Ishikawa (cell line): ENCODE results near the gene OPCML.

Source experiments
- CEBPB ChIP-seq: IDR thresholded peaks from 2 replicates; pipeline ENCODE4 v1.6.1; 2012
- CREB1 ChIP-seq: IDR thresholded peaks from 2 replicates; pipeline ENCODE4 v1.6.1; 2012; ENCODE audit warnings: low read depth
- EGR1 ChIP-seq: IDR thresholded peaks from 2 replicates; pipeline ENCODE4 v1.6.1; 2012
- EP300 ChIP-seq: IDR thresholded peaks from 2 replicates; pipeline ENCODE4 v1.6.1; 2012; ENCODE audit warnings: borderline replicate concordance
- FOXM1 ChIP-seq: IDR thresholded peaks from 2 replicates; pipeline ENCODE4 v1.6.1; 2012; ENCODE audit warnings: low read depth, borderline replicate concordance
- NFIC ChIP-seq: IDR thresholded peaks from 2 replicates; pipeline ENCODE4 v1.6.1; 2012
- RAD21 ChIP-seq: IDR thresholded peaks from 2 replicates; pipeline ENCODE4 v1.6.1; 2012; ENCODE audit warnings: low read depth
- TAF1 ChIP-seq: IDR thresholded peaks from 2 replicates; pipeline ENCODE4 v1.6.1; 2012; ENCODE audit warnings: low read depth, mild to moderate bottlenecking
- TEAD4 ChIP-seq: IDR thresholded peaks from 2 replicates; pipeline ENCODE4 v1.6.1; 2012
- YY1 ChIP-seq: IDR thresholded peaks from 2 replicates; pipeline ENCODE4 v1.6.1; 2012; ENCODE audit warnings: low read depth
- TF ChIP-seq, protein P1 (sequence below): IDR thresholded peaks from 2 replicates; pipeline ENCODE4 v1.6.1; 2012
- TF ChIP-seq, protein P2 (sequence below): IDR thresholded peaks from 2 replicates; pipeline ENCODE4 v1.6.1; 2012; ENCODE audit warnings: low read depth, mild to moderate bottlenecking

DNA sequence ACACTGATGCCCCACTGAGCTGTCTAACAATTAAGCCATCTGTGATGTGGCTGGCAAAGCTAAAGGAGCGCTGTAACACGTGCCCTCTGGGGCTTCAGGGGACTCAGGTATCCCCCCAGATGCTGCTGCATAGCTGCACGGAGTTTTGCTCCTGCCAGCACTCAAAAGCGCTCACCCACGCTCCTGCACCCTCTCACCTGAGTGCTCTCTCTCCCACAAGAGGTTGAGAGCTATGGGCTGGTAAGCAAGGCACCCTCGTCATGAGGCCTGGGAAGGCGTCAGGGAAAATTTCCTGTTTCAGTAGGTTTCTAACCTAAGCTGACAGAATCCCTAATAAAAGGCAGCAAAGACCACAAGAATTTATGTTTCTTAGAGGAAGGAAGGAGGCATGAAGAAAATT lies 850.3 kb downstream of the OPCML start:
- TF ChIP-seq YY1 (no peak), FOXM1 (no peak), TAF1 (no peak), EP300 (no peak), EGR1 (no peak), CREB1 (no peak), CEBPB (no peak), TEAD4 (no peak), RAD21 (no peak), NFIC (no peak)
- TF ChIP-seq, protein P1, sequence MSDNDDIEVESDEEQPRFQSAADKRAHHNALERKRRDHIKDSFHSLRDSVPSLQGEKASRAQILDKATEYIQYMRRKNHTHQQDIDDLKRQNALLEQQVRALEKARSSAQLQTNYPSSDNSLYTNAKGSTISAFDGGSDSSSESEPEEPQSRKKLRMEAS, result no peak
- TF ChIP-seq, protein P2, sequence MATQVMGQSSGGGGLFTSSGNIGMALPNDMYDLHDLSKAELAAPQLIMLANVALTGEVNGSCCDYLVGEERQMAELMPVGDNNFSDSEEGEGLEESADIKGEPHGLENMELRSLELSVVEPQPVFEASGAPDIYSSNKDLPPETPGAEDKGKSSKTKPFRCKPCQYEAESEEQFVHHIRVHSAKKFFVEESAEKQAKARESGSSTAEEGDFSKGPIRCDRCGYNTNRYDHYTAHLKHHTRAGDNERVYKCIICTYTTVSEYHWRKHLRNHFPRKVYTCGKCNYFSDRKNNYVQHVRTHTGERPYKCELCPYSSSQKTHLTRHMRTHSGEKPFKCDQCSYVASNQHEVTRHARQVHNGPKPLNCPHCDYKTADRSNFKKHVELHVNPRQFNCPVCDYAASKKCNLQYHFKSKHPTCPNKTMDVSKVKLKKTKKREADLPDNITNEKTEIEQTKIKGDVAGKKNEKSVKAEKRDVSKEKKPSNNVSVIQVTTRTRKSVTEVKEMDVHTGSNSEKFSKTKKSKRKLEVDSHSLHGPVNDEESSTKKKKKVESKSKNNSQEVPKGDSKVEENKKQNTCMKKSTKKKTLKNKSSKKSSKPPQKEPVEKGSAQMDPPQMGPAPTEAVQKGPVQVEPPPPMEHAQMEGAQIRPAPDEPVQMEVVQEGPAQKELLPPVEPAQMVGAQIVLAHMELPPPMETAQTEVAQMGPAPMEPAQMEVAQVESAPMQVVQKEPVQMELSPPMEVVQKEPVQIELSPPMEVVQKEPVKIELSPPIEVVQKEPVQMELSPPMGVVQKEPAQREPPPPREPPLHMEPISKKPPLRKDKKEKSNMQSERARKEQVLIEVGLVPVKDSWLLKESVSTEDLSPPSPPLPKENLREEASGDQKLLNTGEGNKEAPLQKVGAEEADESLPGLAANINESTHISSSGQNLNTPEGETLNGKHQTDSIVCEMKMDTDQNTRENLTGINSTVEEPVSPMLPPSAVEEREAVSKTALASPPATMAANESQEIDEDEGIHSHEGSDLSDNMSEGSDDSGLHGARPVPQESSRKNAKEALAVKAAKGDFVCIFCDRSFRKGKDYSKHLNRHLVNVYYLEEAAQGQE, result no peak
